Endothelial cell of umbilical vein (primary cell): ENCODE results near the gene RSPO1. TPM values are rescaled to one million over a fixed set of nuclear protein-coding genes. Genes with fewer than 3 reads are reported as not detected.

Experiments
- BruUV-seq: library from RNA; stranded (reverse); fragments of 400-500 nt; replicated peaks from 2 replicates; lab custom pipeline; 2021; lab: Mats Ljungman, UMichigan
- CTCF ChIA-PET: fragments of 300-600, 350-600 bp; sonication (Branson Sonifier 250); formaldehyde crosslinking; loops from one replicate; lab custom pipeline; 2021; ENCODE audit warnings: antibody characterized with exemption, inconsistent platforms; lab: Charles Lee
- POLR2A ChIA-PET: fragments of 300-600, 350-600 bp; sonication (Branson Sonifier 250); formaldehyde crosslinking; loops from one replicate; lab custom pipeline; 2021; ENCODE audit warnings: antibody characterized with exemption, inconsistent platforms; lab: Charles Lee
- DNase-seq: peaks from one replicate; pipeline ENCODE4 v3.0.0-alpha.2; 2011; ENCODE audit warnings: low read depth, low spot score
- FAIRE-seq: peaks from 2 replicates; lab custom pipeline; 2011; peaks lifted over from hg19 to GRCh38; lab: Jason Lieb, UNC
- H2AFZ ChIP-seq: 2 replicates; pipeline ENCODE4 v1.6.0; 2012; ENCODE audit warnings: low read depth, low read length, control low read depth, inconsistent platforms
- H3K27ac ChIP-seq: 2 replicates; pipeline ENCODE4 v1.5.1; 2011; ENCODE audit warnings: low read depth, mild to moderate bottlenecking, control low read depth, low read length, moderate library complexity; ENCODE audit not compliant: insufficient read depth
- H3K27me3 ChIP-seq, 2 experiments: 2 replicates each; pipeline versions ENCODE4 v1.6.0 to v1.6.1; 2011; ENCODE audit warnings: low read length in 2 of 2, mixed read lengths in 1 of 2; ENCODE audit not compliant: control insufficient read depth in 2 of 2, insufficient read depth in 2 of 2
- H3K36me3 ChIP-seq, 2 experiments: 2 replicates in 1 of 2; 3 replicates in 1 of 2; pipeline ENCODE4 v1.5.1; 2011; ENCODE audit warnings: low read length in 2 of 2, mild to moderate bottlenecking in 1 of 2, moderate library complexity in 1 of 2; ENCODE audit not compliant: control insufficient read depth in 2 of 2, insufficient read depth in 2 of 2; ENCODE audit errors: extremely low read depth in 1 of 2
- H3K4me1 ChIP-seq: 3 replicates; pipeline ENCODE4 v1.5.1; 2011; ENCODE audit warnings: mild to moderate bottlenecking, low read length; ENCODE audit not compliant: control insufficient read depth, insufficient read depth; ENCODE audit errors: extremely low read depth
- H3K4me2 ChIP-seq: 2 replicates; pipeline ENCODE4 v1.6.1; 2011; ENCODE audit warnings: low read length, control low read depth, mixed read lengths; ENCODE audit not compliant: insufficient read depth
- H3K4me3 ChIP-seq, 3 experiments: fragments of 200-600 bp in 1 of 3; sonication (generic), shearing (Covaris generic) in 1 of 3; replicated peaks in 1 of 3; 2 replicates each; pipeline ENCODE4 v1.5.1; 2011 to 2016; ENCODE audit warnings: control low read depth in 3 of 3, low read length in 3 of 3, mild to moderate bottlenecking in 2 of 3, inconsistent platforms in 1 of 3, low read depth in 1 of 3, moderate library complexity in 1 of 3; ENCODE audit not compliant: insufficient read depth in 1 of 3
- H3K79me2 ChIP-seq: 2 replicates; pipeline ENCODE4 v1.6.0; 2012; ENCODE audit warnings: low read length, inconsistent platforms; ENCODE audit not compliant: control insufficient read depth, insufficient read depth
- H3K9ac ChIP-seq: replicated peaks from 2 replicates; pipeline ENCODE3; 2011; ENCODE audit warnings: low read length, control low read depth; ENCODE audit not compliant: insufficient read depth; ENCODE audit errors: extremely low read depth
- H3K9me1 ChIP-seq: replicated peaks from 3 replicates; pipeline ENCODE4 v1.6.0; 2011; ENCODE audit warnings: mild to moderate bottlenecking, low read length; ENCODE audit not compliant: control insufficient read depth, insufficient read depth; ENCODE audit errors: extremely low read depth
- H3K9me3 ChIP-seq: replicated peaks from 2 replicates; pipeline ENCODE4 v1.5.1; 2012; ENCODE audit warnings: low read length, inconsistent platforms; ENCODE audit not compliant: control insufficient read depth, insufficient read depth
- H4K20me1 ChIP-seq: replicated peaks from 2 replicates; pipeline ENCODE3; 2011; ENCODE audit warnings: mild to moderate bottlenecking, low read length; ENCODE audit not compliant: control insufficient read depth, insufficient read depth; ENCODE audit errors: extremely low read depth
- EZH2 ChIP-seq: IDR thresholded peaks from 2 replicates; pipeline ENCODE4 v1.6.1; 2012; ENCODE audit warnings: borderline replicate concordance, low read depth, mild to moderate bottlenecking, moderate library complexity, low read length, inconsistent platforms; ENCODE audit not compliant: severe bottlenecking
- FOS ChIP-seq: IDR thresholded peaks from 2 replicates; pipeline ENCODE4 v1.6.1; 2011; ENCODE audit warnings: mild to moderate bottlenecking, low read length, moderate library complexity, borderline replicate concordance; ENCODE audit not compliant: insufficient read depth
- GATA2 ChIP-seq: IDR thresholded peaks from 2 replicates; pipeline ENCODE4 v1.7.0; 2011; ENCODE audit warnings: low read depth, mild to moderate bottlenecking, moderate library complexity, mixed read lengths, low read length; ENCODE audit not compliant: insufficient read length, insufficient read depth
- JUN ChIP-seq: IDR thresholded peaks from 2 replicates; pipeline ENCODE4 v1.6.1; 2011; ENCODE audit warnings: borderline replicate concordance, low read depth; ENCODE audit not compliant: insufficient read length, insufficient read depth
- MAX ChIP-seq: IDR thresholded peaks from 2 replicates; pipeline ENCODE4 v1.6.1; 2011; ENCODE audit not compliant: insufficient read depth, insufficient read length
- MYC ChIP-seq: IDR thresholded peaks from one replicate; pipeline ENCODE4 v1.6.1; 2011; ENCODE audit warnings: mild to moderate bottlenecking, low read depth, low read length
- POLR2A ChIP-seq: IDR thresholded peaks from 2 replicates; pipeline ENCODE4 v1.6.1; 2012; ENCODE audit warnings: low read depth, mild to moderate bottlenecking, control low read depth, low read length
- POLR2AphosphoS5 ChIP-seq: IDR thresholded peaks from 2 replicates; pipeline ENCODE4 v1.6.1; 2012; ENCODE audit warnings: low read depth, mild to moderate bottlenecking, control low read depth, low read length, moderate library complexity; ENCODE audit not compliant: insufficient read depth
- dilution Hi-C: fragments of 300-500 bp; cut with MboI; formaldehyde crosslinking; loops from one replicate; pipeline ENCODE4 v1.15.0; 2019; ENCODE audit warnings: low sequenced_read_pairs; ENCODE audit not compliant: extremely low pct_ligation_motif_present
- intact Hi-C: fragments of 100-400 bp; cut with micrococcal nuclease; formaldehyde crosslinking; loops from one replicate; pipeline ENCODE4 v1.10.0; 2022
- polyA plus RNA-seq, 4 experiments: library from polyadenylated mRNA; depleted of rRNA in 3 of 4; stranded (reverse) in 3 of 4; unstranded in 1 of 4; fragments of >200 nt; gene quantifications; 2 replicates each; pipeline versions ENCODE4 v1.2.1 to v1.2.3, GENCODE V29; 2011 to 2012; ENCODE audit warnings: missing spikeins in 1 of 4
- total RNA-seq: library from RNA; stranded (reverse); gene quantifications from 2 replicates; pipeline ENCODE4 v1.2.3, GENCODE V29; 2021
- TF ChIP-seq, protein P1 (sequence below), 2 donors: IDR thresholded peaks; 1 replicate in 1 of 2; 2 replicates in 1 of 2; pipeline ENCODE4 v1.5.1; 2011; ENCODE audit warnings: low read length in 2 of 2, mild to moderate bottlenecking in 2 of 2, moderate library complexity in 2 of 2, control low read depth in 1 of 2, inconsistent platforms in 1 of 2, low read depth in 1 of 2; ENCODE audit not compliant: insufficient read depth in 1 of 2; ENCODE audit errors: extremely low read depth in 1 of 2

RSPO1 gene
- total and polyA plus RNA-seq, 2 donors (not counting 3 experiments of a cell fraction or from before 2014, with no cell fraction given), result not detected

DNA sequence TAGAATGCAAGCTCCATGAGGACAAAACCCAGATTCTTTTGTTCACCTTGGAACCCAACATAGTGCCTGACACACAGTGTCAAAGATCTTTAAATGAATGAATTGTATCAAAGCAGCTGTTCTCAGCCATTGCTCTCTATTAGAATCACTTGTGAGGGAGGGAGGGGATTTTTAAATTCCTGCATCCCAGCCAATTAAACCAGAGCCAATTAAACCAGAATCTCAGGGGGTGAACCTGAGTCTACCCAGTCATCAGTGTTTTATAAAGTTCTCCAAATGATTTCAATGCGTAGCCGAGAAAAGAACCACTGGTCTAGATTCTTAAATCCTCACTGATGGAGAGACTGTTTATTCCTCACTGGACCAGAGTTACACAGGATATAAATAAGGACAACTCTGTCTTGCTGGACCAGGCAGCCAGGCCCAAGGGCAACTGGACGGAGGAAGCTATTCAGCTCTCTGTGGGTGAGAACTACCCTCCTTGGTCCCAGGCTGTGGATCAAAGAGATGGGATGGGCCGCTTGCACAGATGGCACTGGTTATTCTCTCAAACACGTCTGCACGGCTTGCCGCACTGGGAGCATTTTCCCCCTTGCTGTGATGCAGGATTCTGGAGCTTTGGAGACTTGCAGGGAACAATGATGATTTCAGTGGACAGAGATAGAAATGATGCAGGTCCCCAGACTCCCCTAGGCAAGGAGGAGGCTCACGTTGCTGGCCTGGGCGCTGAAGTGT, 37.6 kb upstream of the RSPO1 start:
- dilution Hi-C loops (no loop called here), intact Hi-C loops (no loop called here)
- Histone ChIP-seq H3K36me3 (no peaks in the 10 kb centered on the region), H3K27ac (no peak overlapping the region), H3K79me2 (no peaks in the 10 kb centered on the region), H3K4me3 (no peak overlapping the region), H3K9me3 (no peaks in the 10 kb centered on the region), H4K20me1 (no peaks in the 10 kb centered on the region), H3K4me1 (no peaks in the 10 kb centered on the region), H3K9ac (no peak overlapping the region), H3K27me3 (peaks cover 4 to 6% of the 10 kb centered on the region in 2 experiments), H3K9me1 (no peaks in the 10 kb centered on the region), H3K4me2 (no peak overlapping the region), H2AFZ (no peak overlapping the region)
- CTCF ChIA-PET, result interaction anchor here (3.7 kb wide), 1 partner anchor 10 kb away, joined by 16 read pairs; no protein-coding TSS in a partner anchor
- TF ChIP-seq JUN, result no peak
- no peak for TF ChIP-seq FOS
- TF ChIP-seq MAX, result no peak
- no peak for TF ChIP-seq MYC
- no peak for TF ChIP-seq POLR2AphosphoS5
- TF ChIP-seq GATA2, result no peak
- TF ChIP-seq EZH2, result no peak
- TF ChIP-seq, protein P1, sequence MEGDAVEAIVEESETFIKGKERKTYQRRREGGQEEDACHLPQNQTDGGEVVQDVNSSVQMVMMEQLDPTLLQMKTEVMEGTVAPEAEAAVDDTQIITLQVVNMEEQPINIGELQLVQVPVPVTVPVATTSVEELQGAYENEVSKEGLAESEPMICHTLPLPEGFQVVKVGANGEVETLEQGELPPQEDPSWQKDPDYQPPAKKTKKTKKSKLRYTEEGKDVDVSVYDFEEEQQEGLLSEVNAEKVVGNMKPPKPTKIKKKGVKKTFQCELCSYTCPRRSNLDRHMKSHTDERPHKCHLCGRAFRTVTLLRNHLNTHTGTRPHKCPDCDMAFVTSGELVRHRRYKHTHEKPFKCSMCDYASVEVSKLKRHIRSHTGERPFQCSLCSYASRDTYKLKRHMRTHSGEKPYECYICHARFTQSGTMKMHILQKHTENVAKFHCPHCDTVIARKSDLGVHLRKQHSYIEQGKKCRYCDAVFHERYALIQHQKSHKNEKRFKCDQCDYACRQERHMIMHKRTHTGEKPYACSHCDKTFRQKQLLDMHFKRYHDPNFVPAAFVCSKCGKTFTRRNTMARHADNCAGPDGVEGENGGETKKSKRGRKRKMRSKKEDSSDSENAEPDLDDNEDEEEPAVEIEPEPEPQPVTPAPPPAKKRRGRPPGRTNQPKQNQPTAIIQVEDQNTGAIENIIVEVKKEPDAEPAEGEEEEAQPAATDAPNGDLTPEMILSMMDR (IDR thresholded peaks at IDR 0.05; ENCODE audit: extremely low read depth in 1 of 2, insufficient read depth in 1 of 2, low read depth in 1 of 2, low read length in 2 of 2), result no peak
- TF ChIP-seq POLR2A, result no peak
- no peak for FAIRE-seq
- DNase-seq, result no peak
- no TSS peak for BruUV-seq
- POLR2A ChIA-PET, result no interaction called here
